CD1c-positive myeloid dendritic cell (primary cell): Measurements from ENCODE around the gene BORCS6.
"Not testable (repeated sequence)": the region's sequence is repeated elsewhere in the genome, so short reads cannot be mapped to it uniquely, and the experiment has no call there.

ENCODE experiments used
- DNase-seq: peaks from one replicate; pipeline ENCODE4 v3.0.0-alpha.2; 2016; ENCODE audit errors: extremely low spot score

Gene BORCS6

GRCh38 chr17:8173056-8173870 lies 16.7 kb downstream of the BORCS6 start:
- peak; percentile 97 for DNase-seq

- not testable (repeated sequence) for DNase-seq
Measured at GRCh38 chr17:8170186-8170585, 19.8 kb downstream of the BORCS6 start.

GRCh38 chr17:8167526-8167925 lies 22.5 kb downstream of the BORCS6 start:
- no peak for DNase-seq

- no peak for DNase-seq
Measured at GRCh38 chr17:8166731-8167130, 23.2 kb downstream of the BORCS6 start.

- DNase-seq: no peak
Measured at GRCh38 chr17:8164815-8165131, 25.2 kb downstream of the BORCS6 start.

GRCh38 chr17:8163978-8164814 lies 25.8 kb downstream of the BORCS6 start:
- DNase-seq: peak; percentile 89

GRCh38 chr17:8162997-8163977 lies 26.7 kb downstream of the BORCS6 start:
- DNase-seq: no peak

GRCh38 chr17:8162233-8162996 lies 27.6 kb downstream of the BORCS6 start, which contains the start of gene VAMP2:
Gene VAMP2 (minus strand): TSS chr17:8162948. CDS start chr17:8162879, 69 bp downstream.
- DNase-seq: peak; percentile 91

GRCh38 chr17:8161289-8162232 lies 28.4 kb downstream of the BORCS6 start:
- DNase-seq: no peak

- no peak for DNase-seq
Measured at GRCh38 chr17:8160741-8161221, 29.2 kb downstream of the BORCS6 start.

GRCh38 chr17:8160224-8160577 lies 29.8 kb downstream of the BORCS6 start:
- DNase-seq: no peak

- DNase-seq: no peak
Measured at GRCh38 chr17:8159459-8160223, 30.3 kb downstream of the BORCS6 start.

- DNase-seq: no peak
Measured at GRCh38 chr17:8159032-8159400, 31.0 kb downstream of the BORCS6 start.

GRCh38 chr17:8158267-8159031 lies 31.5 kb downstream of the BORCS6 start:
- peak; percentile 97 for DNase-seq

- peak; percentile 100 for DNase-seq
Measured at GRCh38 chr17:8156246-8156992, 33.6 kb downstream of the BORCS6 start.

- no peak for DNase-seq
Measured at GRCh38 chr17:8155996-8156245, 34.1 kb downstream of the BORCS6 start.

GRCh38 chr17:8155231-8155995 lies 34.6 kb downstream of the BORCS6 start:
- no peak for DNase-seq
